AG10803 (cell line): ENCODE measurements around the gene KCNK5.

Experiments used
- DNase-seq: peaks from one replicate; pipeline ENCODE4 v3.0.0; 2010; ENCODE audit warnings: low read depth
- H3K4me3 ChIP-seq: 2 replicates; pipeline ENCODE4 v1.5.1; 2011; ENCODE audit warnings: mild to moderate bottlenecking, low read length, control low read depth
- TF ChIP-seq, protein P1 (sequence below): conservative IDR thresholded peaks from 2 replicates; pipeline ENCODE4 v1.5.1; 2011; ENCODE audit warnings: mild to moderate bottlenecking, low read length, control low read depth, inconsistent platforms

Gene KCNK5

DNA sequence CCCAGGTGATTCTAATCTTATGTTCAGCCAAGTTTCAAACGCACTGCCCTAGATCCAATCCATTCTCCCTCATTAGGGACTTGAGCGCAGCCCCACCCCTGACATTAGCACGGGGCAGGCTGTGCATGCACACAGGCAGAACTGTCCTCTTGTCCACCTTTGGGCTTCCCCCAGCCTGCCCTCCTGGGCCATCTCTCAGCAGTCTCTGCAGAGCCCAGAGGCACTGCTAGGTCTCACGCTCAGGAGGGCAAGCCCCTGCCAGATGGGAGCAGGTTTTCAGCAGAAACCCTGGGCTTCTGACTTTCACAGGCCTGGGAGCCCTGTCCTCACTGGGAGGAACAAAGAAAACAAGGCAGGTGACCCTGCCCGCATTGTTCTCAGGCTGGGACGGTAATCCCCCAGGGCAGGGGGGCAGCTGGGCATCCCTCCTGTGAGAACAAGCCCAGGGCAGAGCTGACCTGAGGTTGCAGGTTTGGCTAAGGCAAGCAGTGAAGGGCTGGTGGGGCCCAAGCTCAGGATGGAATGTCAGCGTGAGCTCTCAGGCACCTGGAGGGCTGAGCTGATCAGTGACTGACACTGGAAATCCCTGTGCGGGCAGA lies 24.5 kb downstream of the KCNK5 start:
- H3K4me3 ChIP-seq = no peak overlapping the region
- TF ChIP-seq, protein P1, sequence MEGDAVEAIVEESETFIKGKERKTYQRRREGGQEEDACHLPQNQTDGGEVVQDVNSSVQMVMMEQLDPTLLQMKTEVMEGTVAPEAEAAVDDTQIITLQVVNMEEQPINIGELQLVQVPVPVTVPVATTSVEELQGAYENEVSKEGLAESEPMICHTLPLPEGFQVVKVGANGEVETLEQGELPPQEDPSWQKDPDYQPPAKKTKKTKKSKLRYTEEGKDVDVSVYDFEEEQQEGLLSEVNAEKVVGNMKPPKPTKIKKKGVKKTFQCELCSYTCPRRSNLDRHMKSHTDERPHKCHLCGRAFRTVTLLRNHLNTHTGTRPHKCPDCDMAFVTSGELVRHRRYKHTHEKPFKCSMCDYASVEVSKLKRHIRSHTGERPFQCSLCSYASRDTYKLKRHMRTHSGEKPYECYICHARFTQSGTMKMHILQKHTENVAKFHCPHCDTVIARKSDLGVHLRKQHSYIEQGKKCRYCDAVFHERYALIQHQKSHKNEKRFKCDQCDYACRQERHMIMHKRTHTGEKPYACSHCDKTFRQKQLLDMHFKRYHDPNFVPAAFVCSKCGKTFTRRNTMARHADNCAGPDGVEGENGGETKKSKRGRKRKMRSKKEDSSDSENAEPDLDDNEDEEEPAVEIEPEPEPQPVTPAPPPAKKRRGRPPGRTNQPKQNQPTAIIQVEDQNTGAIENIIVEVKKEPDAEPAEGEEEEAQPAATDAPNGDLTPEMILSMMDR = no peak
- no peak for DNase-seq

DNA sequence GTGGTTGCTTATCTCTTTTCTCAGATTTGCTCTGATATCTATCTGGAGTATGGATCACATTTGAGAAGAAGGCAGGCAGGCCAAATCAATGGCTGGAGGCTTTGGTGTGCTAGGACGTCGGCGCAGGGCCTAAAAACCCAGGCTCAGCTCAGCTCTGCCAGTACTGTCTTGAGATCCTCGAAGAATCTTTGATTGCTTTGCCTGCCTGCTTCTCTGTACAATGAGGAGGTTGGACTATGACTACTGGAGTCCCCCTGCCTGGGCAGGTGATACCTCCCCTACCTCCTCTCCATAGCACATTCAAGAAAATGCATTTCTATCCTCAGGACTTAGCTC lies 25.1 kb downstream of the KCNK5 start:
- TF ChIP-seq, protein P1 = no peak
- DNase-seq = no peak
- no peak overlapping the region for H3K4me3 ChIP-seq

- no peak for DNase-seq
- H3K4me3 ChIP-seq = no peak overlapping the region
- TF ChIP-seq, protein P1 = no peak
Measured at GRCh38 chr6:39203436-39204159, 25.7 kb downstream of the KCNK5 start.

- DNase-seq = no peak
- TF ChIP-seq, protein P1 = no peak
- H3K4me3 ChIP-seq = no peak overlapping the region
Measured at GRCh38 chr6:39202166-39202565, 27.1 kb downstream of the KCNK5 start.

GRCh38 chr6:39200498-39201020 lies 28.7 kb downstream of the KCNK5 start:
- H3K4me3 ChIP-seq = no peak overlapping the region
- no peak for DNase-seq
- TF ChIP-seq, protein P1 = no peak

GRCh38 chr6:39199976-39200375 lies 29.3 kb downstream of the KCNK5 start:
- DNase-seq = no peak
- TF ChIP-seq, protein P1 = no peak
- no peak overlapping the region for H3K4me3 ChIP-seq
